Measurements from ENCODE around the gene PCID2. TPM values are rescaled to one million over a fixed set of nuclear protein-coding genes. Genes with fewer than 3 reads are reported as not detected.

Gene PCID2
- total and polyA plus RNA-seq, 2 of the 13 experiments (the other 11 are each of a cell fraction or from before 2014, with no cell fraction given) = 65.0 to 111 TPM

DNA sequence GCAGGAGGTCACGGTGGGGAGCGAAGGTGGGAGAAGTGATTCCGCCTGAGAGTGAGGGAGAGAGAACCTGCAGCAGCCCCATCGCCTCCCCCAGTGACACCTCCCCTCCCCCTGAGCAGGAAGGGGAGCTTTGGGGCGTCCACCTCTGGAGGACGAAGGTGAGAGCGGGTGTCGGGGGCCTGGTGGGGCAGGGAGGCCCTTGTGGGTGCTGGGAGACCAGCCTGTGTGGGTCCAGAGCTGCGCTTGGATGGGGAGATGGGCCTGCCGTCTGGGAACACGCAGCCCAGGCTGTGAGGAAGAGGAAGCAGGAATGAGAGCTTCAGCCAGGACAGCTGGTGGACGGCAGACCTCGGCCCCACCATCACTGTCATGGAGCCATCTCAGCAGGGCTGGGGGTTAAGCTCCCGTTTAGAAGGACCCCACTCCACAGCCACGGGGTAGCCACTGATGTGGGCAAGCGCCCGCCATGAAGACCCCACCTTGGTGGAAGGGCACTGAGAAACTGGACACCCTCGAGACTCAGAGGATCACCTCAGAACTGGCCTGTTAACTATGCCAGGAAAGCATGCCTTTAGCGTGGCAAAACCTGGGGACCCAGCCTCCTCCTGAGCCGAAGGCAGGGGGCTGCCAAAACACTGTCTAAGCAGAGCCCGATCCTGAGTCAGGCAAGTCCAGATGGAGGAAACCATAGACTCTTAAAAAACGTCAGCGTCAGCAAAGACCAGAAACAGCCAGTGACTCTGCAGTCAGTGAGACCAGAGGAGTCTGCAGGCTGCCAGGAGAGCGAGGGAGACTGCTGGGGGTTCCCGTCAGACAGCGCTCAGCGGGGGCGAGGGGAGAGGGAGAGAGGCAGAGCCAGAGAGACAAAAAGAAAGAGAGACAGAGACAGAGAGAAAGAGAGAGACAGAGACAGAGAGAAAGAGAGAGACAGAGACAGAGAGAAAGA is 56.5 kb downstream of the PCID2 start (continued):
- TF ChIP-seq, protein P1, sequence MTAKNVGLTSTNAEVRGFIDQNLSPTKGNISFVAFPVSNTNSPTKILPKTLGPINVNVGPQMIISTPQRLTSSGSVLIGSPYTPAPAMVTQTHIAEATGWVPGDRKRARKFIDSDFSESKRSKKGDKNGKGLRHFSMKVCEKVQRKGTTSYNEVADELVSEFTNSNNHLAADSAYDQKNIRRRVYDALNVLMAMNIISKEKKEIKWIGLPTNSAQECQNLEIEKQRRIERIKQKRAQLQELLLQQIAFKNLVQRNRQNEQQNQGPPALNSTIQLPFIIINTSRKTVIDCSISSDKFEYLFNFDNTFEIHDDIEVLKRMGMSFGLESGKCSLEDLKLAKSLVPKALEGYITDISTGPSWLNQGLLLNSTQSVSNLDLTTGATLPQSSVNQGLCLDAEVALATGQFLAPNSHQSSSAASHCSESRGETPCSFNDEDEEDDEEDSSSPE (CRISPR knock-in tag; IDR thresholded peaks at IDR 0.05) = no peak
- TF ChIP-seq ZMYM4 (CRISPR knock-in tag; IDR thresholded peaks at IDR 0.05) (no peak), ZFP62 (CRISPR knock-in tag; IDR thresholded peaks at IDR 0.05) (0 out of 2 replicates have a peak, but pooled peaks have one; percentile 41), ZNF891 (CRISPR knock-in tag; IDR thresholded peaks at IDR 0.05) (peak; percentile 32; the same call in 1 of the 2 replicates), SRY (CRISPR knock-in tag; IDR thresholded peaks at IDR 0.05) (peak; percentile 35; the same call in 1 of the 2 replicates), AGO2 (optimal IDR thresholded peaks at IDR 0.05; ENCODE audit: low read depth, low read length) (peak; percentile 51), ZNF660 (CRISPR knock-in tag; IDR thresholded peaks at IDR 0.05; ENCODE audit: borderline replicate concordance, low read depth) (no peak), EHMT2 (IDR thresholded peaks at IDR 0.05; ENCODE audit: borderline replicate concordance, low read depth, low read length) (no peak), SIX1 (CRISPR knock-in tag; IDR thresholded peaks at IDR 0.05; ENCODE audit: borderline replicate concordance) (no peak), NCOR1 (IDR thresholded peaks at IDR 0.05; ENCODE audit: borderline replicate concordance, low read length) (no peak), RFX3 (CRISPR knock-in tag; IDR thresholded peaks at IDR 0.05) (no peak), SOX6 (IDR thresholded peaks at IDR 0.05) (no peak), SOX6 (CRISPR knock-in tag; IDR thresholded peaks at IDR 0.05) (peak; percentile 37; the same call in 1 of the 2 replicates)
- TF ChIP-seq, protein P2, sequence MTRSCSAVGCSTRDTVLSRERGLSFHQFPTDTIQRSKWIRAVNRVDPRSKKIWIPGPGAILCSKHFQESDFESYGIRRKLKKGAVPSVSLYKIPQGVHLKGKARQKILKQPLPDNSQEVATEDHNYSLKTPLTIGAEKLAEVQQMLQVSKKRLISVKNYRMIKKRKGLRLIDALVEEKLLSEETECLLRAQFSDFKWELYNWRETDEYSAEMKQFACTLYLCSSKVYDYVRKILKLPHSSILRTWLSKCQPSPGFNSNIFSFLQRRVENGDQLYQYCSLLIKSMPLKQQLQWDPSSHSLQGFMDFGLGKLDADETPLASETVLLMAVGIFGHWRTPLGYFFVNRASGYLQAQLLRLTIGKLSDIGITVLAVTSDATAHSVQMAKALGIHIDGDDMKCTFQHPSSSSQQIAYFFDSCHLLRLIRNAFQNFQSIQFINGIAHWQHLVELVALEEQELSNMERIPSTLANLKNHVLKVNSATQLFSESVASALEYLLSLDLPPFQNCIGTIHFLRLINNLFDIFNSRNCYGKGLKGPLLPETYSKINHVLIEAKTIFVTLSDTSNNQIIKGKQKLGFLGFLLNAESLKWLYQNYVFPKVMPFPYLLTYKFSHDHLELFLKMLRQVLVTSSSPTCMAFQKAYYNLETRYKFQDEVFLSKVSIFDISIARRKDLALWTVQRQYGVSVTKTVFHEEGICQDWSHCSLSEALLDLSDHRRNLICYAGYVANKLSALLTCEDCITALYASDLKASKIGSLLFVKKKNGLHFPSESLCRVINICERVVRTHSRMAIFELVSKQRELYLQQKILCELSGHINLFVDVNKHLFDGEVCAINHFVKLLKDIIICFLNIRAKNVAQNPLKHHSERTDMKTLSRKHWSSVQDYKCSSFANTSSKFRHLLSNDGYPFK (CRISPR knock-in tag; IDR thresholded peaks at IDR 0.05; ENCODE audit: borderline replicate concordance) = 0 out of 2 replicates have a peak, but pooled peaks have one; percentile 7
- TF ChIP-seq, protein P3, sequence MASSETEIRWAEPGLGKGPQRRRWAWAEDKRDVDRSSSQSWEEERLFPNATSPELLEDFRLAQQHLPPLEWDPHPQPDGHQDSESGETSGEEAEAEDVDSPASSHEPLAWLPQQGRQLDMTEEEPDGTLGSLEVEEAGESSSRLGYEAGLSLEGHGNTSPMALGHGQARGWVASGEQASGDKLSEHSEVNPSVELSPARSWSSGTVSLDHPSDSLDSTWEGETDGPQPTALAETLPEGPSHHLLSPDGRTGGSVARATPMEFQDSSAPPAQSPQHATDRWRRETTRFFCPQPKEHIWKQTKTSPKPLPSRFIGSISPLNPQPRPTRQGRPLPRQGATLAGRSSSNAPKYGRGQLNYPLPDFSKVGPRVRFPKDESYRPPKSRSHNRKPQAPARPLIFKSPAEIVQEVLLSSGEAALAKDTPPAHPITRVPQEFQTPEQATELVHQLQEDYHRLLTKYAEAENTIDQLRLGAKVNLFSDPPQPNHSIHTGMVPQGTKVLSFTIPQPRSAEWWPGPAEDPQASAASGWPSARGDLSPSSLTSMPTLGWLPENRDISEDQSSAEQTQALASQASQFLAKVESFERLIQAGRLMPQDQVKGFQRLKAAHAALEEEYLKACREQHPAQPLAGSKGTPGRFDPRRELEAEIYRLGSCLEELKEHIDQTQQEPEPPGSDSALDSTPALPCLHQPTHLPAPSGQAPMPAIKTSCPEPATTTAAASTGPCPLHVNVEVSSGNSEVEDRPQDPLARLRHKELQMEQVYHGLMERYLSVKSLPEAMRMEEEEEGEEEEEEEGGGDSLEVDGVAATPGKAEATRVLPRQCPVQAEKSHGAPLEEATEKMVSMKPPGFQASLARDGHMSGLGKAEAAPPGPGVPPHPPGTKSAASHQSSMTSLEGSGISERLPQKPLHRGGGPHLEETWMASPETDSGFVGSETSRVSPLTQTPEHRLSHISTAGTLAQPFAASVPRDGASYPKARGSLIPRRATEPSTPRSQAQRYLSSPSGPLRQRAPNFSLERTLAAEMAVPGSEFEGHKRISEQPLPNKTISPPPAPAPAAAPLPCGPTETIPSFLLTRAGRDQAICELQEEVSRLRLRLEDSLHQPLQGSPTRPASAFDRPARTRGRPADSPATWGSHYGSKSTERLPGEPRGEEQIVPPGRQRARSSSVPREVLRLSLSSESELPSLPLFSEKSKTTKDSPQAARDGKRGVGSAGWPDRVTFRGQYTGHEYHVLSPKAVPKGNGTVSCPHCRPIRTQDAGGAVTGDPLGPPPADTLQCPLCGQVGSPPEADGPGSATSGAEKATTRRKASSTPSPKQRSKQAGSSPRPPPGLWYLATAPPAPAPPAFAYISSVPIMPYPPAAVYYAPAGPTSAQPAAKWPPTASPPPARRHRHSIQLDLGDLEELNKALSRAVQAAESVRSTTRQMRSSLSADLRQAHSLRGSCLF (CRISPR knock-in tag; IDR thresholded peaks at IDR 0.05; ENCODE audit: borderline replicate concordance) = no peak
- TF ChIP-seq, protein P4, sequence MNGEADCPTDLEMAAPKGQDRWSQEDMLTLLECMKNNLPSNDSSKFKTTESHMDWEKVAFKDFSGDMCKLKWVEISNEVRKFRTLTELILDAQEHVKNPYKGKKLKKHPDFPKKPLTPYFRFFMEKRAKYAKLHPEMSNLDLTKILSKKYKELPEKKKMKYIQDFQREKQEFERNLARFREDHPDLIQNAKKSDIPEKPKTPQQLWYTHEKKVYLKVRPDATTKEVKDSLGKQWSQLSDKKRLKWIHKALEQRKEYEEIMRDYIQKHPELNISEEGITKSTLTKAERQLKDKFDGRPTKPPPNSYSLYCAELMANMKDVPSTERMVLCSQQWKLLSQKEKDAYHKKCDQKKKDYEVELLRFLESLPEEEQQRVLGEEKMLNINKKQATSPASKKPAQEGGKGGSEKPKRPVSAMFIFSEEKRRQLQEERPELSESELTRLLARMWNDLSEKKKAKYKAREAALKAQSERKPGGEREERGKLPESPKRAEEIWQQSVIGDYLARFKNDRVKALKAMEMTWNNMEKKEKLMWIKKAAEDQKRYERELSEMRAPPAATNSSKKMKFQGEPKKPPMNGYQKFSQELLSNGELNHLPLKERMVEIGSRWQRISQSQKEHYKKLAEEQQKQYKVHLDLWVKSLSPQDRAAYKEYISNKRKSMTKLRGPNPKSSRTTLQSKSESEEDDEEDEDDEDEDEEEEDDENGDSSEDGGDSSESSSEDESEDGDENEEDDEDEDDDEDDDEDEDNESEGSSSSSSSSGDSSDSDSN (CRISPR knock-in tag; IDR thresholded peaks at IDR 0.05) = no peak

Data from HepG2 (cell line).